ENCODE data around the gene KBTBD4.

Gene KBTBD4

GRCh38 chr11:47578524-47579494, at the start of gene KBTBD4, which contains the start of gene NDUFS3:
Gene KBTBD4, minus strand, starts transcription at chr11:47578970. Its CDS starts 19 bp downstream, at chr11:47578951.
Gene NDUFS3, plus strand, starts transcription at chr11:47579074. Its CDS starts 18 bp downstream, at chr11:47579092.
- peak; percentile 73 to 83 for DNase-seq (ENCODE audit: low read depth in 2 of 2)

- DNase-seq (ENCODE audit: low read depth in 2 of 2): no peak
Observed at GRCh38 chr11:47628026-47628425, 49.3 kb upstream of the KBTBD4 start.

GRCh38 chr11:47626234-47626633, 47.5 kb upstream of the KBTBD4 start:
- no peak for DNase-seq (ENCODE audit: low read depth in 2 of 2)

- DNase-seq (ENCODE audit: low read depth in 2 of 2): no peak
Observed at GRCh38 chr11:47620836-47621378, 42.1 kb upstream of the KBTBD4 start.

- no peak for DNase-seq (ENCODE audit: low read depth in 2 of 2)
Observed at GRCh38 chr11:47617417-47617809, 38.6 kb upstream of the KBTBD4 start.

GRCh38 chr11:47616726-47617416, 38.1 kb upstream of the KBTBD4 start:
- DNase-seq (ENCODE audit: low read depth in 2 of 2): no peak

GRCh38 chr11:47615249-47615648, 36.5 kb upstream of the KBTBD4 start:
- no peak for DNase-seq (ENCODE audit: low read depth in 2 of 2)

GRCh38 chr11:47611348-47611794, 32.6 kb upstream of the KBTBD4 start:
- DNase-seq (ENCODE audit: low read depth in 2 of 2): no peak

- no peak for DNase-seq (ENCODE audit: low read depth in 2 of 2)
Observed at GRCh38 chr11:47609675-47610074, 30.9 kb upstream of the KBTBD4 start.

GRCh38 chr11:47607380-47607779, 28.6 kb upstream of the KBTBD4 start:
- no peak for DNase-seq (ENCODE audit: low read depth in 2 of 2)

GRCh38 chr11:47606731-47607130, 28.0 kb upstream of the KBTBD4 start:
- DNase-seq (ENCODE audit: low read depth in 2 of 2): no peak

GRCh38 chr11:47605921-47606320, 27.2 kb upstream of the KBTBD4 start:
- no peak for DNase-seq (ENCODE audit: low read depth in 2 of 2)

- DNase-seq (ENCODE audit: low read depth in 2 of 2): no peak
Observed at GRCh38 chr11:47603295-47603694, 24.5 kb upstream of the KBTBD4 start.

GRCh38 chr11:47599902-47600301, 21.1 kb upstream of the KBTBD4 start:
- DNase-seq (ENCODE audit: low read depth in 2 of 2): no peak

GRCh38 chr11:47595967-47596366, 17.2 kb upstream of the KBTBD4 start:
- no peak for DNase-seq (ENCODE audit: low read depth in 2 of 2)

- DNase-seq (ENCODE audit: low read depth in 2 of 2): no peak
Observed at GRCh38 chr11:47595029-47595428, 16.3 kb upstream of the KBTBD4 start.

- DNase-seq (ENCODE audit: low read depth in 2 of 2): no peak
Observed at GRCh38 chr11:47593934-47594855, 15.4 kb upstream of the KBTBD4 start, which contains the start of gene C1QTNF4. Gene C1QTNF4, minus strand, starts transcription at chr11:47594411. Its CDS starts 3,601 bp downstream, at chr11:47590810.

- DNase-seq (ENCODE audit: low read depth in 2 of 2): no peak
Observed at GRCh38 chr11:47593492-47593933, 14.7 kb upstream of the KBTBD4 start.

- DNase-seq (ENCODE audit: low read depth in 2 of 2): no peak
Observed at GRCh38 chr11:47592970-47593369, 14.2 kb upstream of the KBTBD4 start.

- no peak for DNase-seq (ENCODE audit: low read depth in 2 of 2)
Observed at GRCh38 chr11:47592251-47592650, 13.5 kb upstream of the KBTBD4 start.

GRCh38 chr11:47591764-47592163, 13.0 kb upstream of the KBTBD4 start:
- DNase-seq (ENCODE audit: low read depth in 2 of 2): no peak

All from stimulated activated CD8-positive, alpha-beta memory T cell treated with anti-CD3 and anti-CD28 coated beads, Interleukin-2, amount 100 ng/mL, for 48 hours (primary cell).